ENCODE measurements around the gene NCR1.

GRCh38 chr19:54888239-54888638 is 17.7 kb upstream of the NCR1 start:
- TF ChIP-seq CTCF (IDR thresholded peaks at IDR 0.05): no peak
- TF ChIP-seq POLR2A (IDR thresholded peaks at IDR 0.05): no peak

All from transverse colon (tissue), 3 donors.